GM19351 (cell line): ENCODE measurements around the gene ZMYND10.

Source experiments
- ATAC-seq: cut with Tn5 transposase; IDR thresholded peaks from one replicate; pipeline ENCODE4 v1.9.1; 2021; ENCODE audit warnings: mild to moderate bottlenecking, moderate library complexity; ENCODE audit not compliant: unreplicated experiment

The ZMYND10 gene

DNA sequence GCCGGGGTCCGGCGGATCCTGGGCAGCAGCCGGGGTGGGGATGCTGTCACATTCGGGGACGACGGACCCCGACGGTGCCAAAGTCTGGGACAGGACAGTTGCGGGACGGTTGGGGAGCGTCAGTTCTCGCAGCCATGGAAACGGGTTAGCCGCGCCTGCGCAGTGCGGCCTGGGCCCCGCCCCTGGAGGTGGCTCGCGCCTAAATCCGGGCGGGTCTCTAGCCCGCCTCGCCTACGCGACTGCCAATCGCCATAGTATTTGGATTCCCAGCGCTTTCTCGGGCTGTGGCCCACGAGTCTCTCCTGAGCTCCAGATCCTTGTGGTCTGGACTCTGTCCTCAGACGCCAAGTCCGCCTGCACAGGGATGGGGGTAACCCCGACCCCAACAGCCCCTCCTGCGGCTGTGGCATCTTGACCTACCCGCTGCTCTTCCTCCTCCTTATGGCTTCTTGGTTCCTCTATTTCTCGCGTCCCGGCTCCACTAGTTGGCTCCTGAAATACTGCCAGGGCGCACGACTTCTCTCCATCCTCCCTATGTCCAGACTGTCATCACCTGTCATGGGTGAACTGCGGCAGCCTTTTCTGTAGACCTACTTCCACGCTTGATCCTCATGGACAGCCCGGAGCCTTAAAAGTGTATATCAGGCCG is at the start of gene ZMYND10:
Gene ZMYND10, minus strand, starts transcription at position 147 of the 649 bp plus-strand sequence. CDS start 153 bp downstream, outside the sequence.
- no peak for ATAC-seq

DNA sequence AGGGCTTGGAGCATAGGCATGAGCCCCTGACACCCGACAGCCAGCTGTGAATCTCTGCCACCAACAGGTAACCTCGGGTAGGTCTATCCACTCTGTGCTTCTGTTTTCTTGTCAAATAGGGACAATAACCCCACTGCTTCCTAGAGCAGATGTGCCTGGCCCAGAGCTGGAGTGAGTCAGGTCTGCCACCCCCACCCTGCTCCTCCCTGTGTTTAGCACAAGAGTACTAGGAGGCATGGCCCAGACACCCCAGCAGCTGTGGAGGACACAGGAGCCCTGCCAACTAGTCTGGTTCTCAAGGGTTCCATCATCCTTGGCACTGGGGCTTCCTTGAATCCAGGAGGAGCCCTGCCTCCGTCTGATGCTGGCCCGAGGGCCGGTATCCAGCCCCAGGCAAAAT is 47.5 kb upstream of the ZMYND10 start:
- no peak for ATAC-seq

DNA sequence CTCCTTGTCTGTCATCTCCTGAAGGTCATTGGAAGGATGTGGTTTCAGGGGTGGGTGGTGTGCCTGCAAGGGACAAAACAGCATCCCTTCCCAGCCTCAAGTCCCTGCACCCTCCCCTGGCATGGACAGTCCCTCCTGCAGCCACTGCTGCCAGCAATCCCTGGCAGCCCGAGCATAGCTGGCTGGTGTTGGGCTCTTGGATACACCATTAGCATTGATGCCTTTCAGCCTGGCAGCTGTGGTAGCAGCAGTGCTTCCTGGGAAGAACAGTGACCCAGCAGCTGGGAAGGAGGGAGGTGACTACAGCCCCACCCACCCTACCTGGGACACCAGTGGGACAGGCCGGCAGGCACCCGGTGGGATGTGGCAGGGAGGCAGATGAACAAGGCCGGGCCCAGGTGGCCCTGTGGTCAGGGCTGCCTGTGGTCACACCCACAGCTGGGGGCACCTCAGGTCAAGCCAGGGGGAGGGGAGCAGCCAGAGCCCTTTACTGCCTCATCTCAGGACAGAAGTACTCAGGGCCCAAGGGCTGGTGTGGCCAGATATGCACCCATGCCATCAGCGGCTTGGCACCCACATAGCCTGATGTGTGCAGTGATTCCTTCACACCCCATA is 46.7 kb upstream of the ZMYND10 start:
- no peak for ATAC-seq

- ATAC-seq: no peak
These were observed 45.1 kb upstream of the ZMYND10 start for GRCh38 chr3:50390508-50391224.

GRCh38 chr3:50389414-50389767 is 43.9 kb upstream of the ZMYND10 start:
- ATAC-seq: no peak

- no peak for ATAC-seq
These were observed 43.3 kb upstream of the ZMYND10 start for GRCh38 chr3:50388720-50389413.

DNA sequence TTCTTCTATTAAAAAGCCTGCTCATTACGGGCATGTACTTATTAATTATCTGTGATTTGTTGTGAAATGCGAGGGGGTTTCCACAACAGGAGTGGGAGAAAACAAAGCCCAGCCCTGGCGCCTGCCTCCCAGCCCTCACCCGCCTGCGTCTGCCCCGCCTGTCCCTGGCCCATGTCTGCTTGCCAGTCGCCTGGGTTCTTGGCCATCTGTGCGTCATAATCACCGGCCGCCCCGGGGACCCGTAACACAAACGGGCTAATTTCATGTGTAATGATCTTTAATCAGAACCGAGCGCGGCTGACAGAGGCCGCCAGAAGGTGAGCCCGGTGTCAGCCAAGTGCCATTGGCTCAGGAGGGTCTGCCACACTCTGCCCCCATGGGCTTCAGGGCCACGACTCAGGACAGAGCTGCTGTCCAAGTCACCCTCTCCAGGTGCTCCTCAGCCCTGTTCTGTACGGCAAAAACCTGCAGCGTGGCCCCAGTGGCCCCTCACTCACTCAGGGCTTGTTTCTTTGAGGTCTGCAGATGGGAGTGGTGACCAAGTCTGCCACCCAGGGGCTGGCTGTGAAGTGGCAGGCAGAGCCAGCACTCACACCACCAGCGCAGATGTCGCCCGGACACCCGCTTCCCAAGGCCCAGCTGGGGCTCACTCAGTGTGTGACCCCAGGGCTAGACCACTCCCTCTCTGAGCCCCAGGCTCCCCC is 42.6 kb upstream of the ZMYND10 start:
- ATAC-seq: no peak

DNA sequence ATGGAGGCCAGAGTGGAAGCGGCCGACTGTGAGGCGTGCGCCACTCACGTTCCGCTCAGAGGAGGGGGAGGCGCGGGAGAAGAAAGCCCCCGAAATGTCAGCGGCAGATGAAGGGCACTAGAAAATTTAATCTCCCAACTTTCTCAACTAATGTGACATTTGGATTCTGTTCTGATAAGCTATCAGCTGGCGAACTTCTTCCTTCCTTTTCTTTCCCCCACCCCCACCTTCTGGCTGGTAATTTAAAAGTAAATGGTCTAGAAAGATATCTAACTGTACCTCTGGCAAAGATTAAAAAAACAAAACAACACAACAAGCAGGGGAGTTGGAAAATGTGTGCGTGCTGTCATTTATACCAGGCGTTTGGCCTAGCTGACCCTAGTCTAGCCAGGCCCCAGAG is 40.2 kb upstream of the ZMYND10 start:
- ATAC-seq: no peak

DNA sequence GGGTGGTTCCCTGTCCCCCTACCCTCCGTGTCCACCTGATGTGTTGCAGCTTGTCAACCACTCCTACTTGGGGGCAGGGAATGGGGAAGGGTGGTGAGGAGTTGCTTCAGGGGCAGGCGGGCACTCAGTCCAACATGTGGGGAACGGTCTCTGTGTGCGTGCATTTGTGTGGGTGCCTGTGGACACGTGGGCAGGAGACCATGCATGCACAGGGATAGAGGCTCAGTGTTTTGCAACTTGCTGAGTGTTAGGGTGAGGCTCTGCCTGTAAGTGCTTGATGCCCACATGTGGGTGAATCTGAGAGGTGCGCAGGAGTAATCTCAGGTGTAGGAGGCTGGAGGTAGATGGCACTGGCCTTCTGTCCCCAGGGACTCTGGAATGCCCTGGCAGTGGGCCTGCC is 38.2 kb upstream of the ZMYND10 start:
- ATAC-seq: no peak

DNA sequence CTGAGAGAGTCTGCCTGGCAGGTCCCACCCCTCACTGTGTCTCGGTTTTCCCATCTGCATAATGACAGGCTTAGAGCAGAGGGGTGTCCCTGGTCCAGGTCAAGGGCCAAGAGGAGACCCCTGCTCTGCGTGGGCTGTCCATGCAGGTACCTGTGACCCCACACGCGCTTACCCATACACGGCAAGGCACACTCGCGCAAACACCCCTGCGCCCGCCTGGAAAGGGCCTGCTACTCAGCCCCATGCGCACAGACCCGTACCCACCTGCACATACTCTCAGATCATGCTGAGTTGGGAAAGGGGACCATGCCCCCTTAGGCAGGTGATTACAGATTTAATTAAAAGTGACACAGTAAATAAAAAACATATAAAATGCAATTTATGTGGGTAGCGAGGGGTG is 37.2 kb upstream of the ZMYND10 start:
- ATAC-seq: no peak

GRCh38 chr3:50381383-50381782 is 35.9 kb upstream of the ZMYND10 start:
- no peak for ATAC-seq

GRCh38 chr3:50380405-50381085 is 35.0 kb upstream of the ZMYND10 start:
- ATAC-seq: no peak

- ATAC-seq: no peak
These were observed 33.2 kb upstream of the ZMYND10 start for GRCh38 chr3:50378757-50379156.

DNA sequence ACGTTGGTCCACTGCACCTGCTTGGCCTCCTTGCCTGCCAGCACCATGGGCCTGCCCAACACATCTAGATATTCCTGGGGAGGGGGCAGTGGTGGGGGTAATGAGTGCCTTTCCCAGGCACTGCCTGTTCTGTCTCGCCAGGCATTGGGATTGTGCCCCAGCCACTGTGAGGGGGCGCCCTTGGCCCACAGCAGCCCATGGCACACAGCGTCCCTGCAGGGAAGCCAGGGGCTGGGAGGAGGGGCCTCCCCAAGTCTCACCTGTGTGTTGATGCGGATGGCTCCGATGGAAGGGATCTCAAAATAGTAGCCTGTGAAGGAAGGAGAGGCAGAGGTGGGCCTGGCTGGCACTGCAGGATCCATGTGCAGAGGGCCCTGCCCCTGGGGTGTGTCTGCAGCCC is 32.5 kb upstream of the ZMYND10 start:
- ATAC-seq: no peak

DNA sequence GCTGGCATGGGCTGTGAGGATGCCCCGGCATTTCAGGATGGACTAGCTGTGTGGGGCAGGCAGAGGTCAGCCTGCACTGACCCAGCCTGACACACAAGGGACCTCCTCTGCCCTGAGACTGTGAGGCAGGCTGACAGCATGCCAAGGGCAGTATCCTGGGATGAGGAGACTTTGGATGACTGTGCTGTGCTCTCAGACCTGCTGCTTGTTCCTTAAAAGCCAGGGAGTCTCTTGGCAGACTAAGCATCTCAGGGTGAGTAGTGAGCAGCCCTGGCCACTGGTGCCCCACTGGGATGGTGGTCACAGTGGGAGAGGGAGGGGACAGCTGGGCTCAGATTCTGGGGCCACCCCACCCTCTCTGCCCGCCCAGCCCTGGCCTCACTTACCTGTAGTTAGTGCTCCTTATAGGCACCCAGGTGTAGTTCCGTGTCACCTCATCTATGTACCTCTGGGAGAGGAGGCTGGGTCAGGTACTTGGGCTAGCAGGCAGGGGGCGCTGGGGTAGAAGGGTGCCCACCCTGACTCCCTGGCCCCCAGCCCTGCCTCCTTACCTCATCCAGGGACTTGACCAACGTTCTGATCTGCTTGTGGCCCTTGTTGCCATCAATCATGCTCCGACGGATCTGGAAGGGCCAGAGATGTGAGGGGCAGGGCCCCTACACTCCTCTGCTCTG is 29.9 kb upstream of the ZMYND10 start:
- no peak for ATAC-seq

DNA sequence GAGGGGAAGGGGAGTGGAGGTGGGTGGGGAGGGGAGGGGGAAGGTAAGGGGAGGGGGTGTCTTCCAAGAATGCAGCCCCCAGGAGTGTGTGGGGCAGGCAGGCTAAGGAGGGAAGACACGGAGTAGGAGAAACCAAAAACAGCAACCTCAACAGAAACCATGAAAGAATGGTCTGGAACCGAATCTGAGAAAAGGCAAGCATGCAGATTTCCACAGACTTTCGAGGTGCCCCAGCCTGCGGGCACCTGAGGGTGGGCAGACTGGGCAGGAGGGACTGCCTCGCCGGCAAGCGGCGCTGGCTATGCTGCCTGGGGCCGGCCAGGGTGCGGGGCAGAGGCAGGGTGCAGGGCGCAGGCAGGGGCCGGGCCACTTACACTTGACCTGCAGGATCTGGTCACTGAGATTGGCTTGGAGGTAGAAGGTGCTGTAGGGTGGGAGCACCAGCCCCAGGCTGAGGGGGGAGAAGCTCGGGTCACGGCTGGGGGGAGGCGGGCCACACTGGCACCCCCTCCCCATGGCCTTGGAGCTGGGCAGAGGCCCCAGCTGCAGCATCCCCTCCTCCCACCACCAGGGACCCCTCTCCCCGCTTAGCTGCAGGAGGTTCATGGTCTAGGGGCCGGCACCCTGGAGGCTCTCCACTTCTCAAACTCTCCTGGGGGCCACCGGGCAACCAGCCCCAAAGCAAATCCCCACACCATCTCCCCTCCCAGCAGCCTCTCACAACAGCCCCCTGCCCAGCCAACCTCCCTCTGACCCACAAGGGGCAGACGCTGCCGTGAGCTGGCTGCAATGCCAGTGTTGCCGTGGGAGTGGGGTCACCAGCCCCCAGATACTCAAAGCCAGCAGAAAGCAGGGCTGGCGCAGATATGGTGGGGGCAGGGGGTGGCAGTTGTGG is 29.1 kb upstream of the ZMYND10 start:
- no peak for ATAC-seq

- ATAC-seq: no peak
These were observed 27.9 kb upstream of the ZMYND10 start for GRCh38 chr3:50373146-50374051.

DNA sequence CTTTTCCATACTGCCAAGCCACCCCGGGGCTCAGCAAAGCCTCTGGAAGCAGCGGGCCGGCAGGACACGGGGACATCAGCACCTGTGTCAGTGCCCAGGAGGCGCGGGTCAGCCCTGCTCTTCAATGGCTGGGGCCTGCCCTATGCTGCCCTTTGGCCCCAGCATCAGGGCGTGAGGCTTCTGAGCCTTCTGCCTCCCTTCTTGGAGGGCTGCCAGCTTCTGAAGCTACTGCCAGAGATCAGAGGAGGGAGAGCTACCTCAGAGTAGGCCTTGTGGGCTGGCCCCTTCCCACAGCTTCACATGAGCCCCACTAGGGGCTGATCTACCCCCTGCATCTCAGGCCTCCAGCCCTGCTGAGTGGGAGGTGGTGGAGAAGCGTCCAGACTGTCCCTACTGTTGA is 26.8 kb upstream of the ZMYND10 start:
- ATAC-seq: no peak
